Measurements from ENCODE around the gene CA4.

The CA4 gene

GRCh38 chr17:60156746-60157145, 7.0 kb downstream of the CA4 start:
- no peak overlapping the region for H3K27ac ChIP-seq
- no peak for TF ChIP-seq CTCF (conservative IDR thresholded peaks at IDR 0.05)

GRCh38 chr17:60157487-60158040, 7.8 kb downstream of the CA4 start:
- no peak overlapping the region for H3K27ac ChIP-seq
- TF ChIP-seq CTCF (conservative IDR thresholded peaks at IDR 0.05) = no peak

GRCh38 chr17:60158751-60159478, 9.1 kb downstream of the CA4 start:
- H3K27ac ChIP-seq = no peak overlapping the region
- TF ChIP-seq CTCF (conservative IDR thresholded peaks at IDR 0.05) = no peak

- no peak overlapping the region for H3K27ac ChIP-seq
- TF ChIP-seq CTCF (conservative IDR thresholded peaks at IDR 0.05) = no peak
Observed at GRCh38 chr17:60159479-60159866, 9.7 kb downstream of the CA4 start.

GRCh38 chr17:60160829-60161501, 11.2 kb downstream of the CA4 start:
- TF ChIP-seq CTCF (conservative IDR thresholded peaks at IDR 0.05) = no peak
- no peak overlapping the region for H3K27ac ChIP-seq

- no peak for TF ChIP-seq CTCF (conservative IDR thresholded peaks at IDR 0.05)
- H3K27ac ChIP-seq = no peak overlapping the region
Observed at GRCh38 chr17:60161598-60162330, 12.0 kb downstream of the CA4 start.
